GM12878 (cell line): ENCODE results near the gene NBEA. TPM values are rescaled to one million over a fixed set of nuclear protein-coding genes. Genes with fewer than 3 reads are reported as not detected.

Source experiments
- MEF2B ChIP-seq: fragments of 450-650 bp; IDR thresholded peaks from 2 replicates; pipeline ENCODE4 v1.6.1; 2018; ENCODE audit warnings: mild to moderate bottlenecking, moderate library complexity; ENCODE audit not compliant: partially characterized antibody, poor library complexity, severe bottlenecking
- PBX3 ChIP-seq: IDR thresholded peaks from 2 replicates; pipeline ENCODE4 v1.6.1; 2011; ENCODE audit warnings: mild to moderate bottlenecking, low read depth, low read length, moderate library complexity; ENCODE audit not compliant: insufficient replicate concordance
- STAT3 ChIP-seq: IDR thresholded peaks from 2 replicates; pipeline ENCODE4 v1.6.1; 2011; ENCODE audit warnings: low read depth, low read length, improper control_type of control experiment
- TCF12 ChIP-seq: IDR thresholded peaks from 2 replicates; pipeline ENCODE4 v1.6.1; 2011; ENCODE audit warnings: low read depth, mild to moderate bottlenecking, low read length
- USF1 ChIP-seq: IDR thresholded peaks from 2 replicates; pipeline ENCODE4 v1.6.1; 2011; ENCODE audit warnings: borderline replicate concordance, low read depth, mild to moderate bottlenecking, moderate library complexity, mixed read lengths, low read length; ENCODE audit not compliant: insufficient read depth; ENCODE audit errors: extremely low read length
- ZBTB11 ChIP-seq: fragments of 450-650 bp; formaldehyde crosslinking; IDR thresholded peaks from 2 replicates; pipeline ENCODE4 v1.5.0; 2022; ENCODE audit warnings: mild to moderate bottlenecking, missing genetic modification characterization
- polyA plus RNA-seq, 11 experiments: library from polyadenylated mRNA; depleted of rRNA in 4 of 11; unstranded in 6 of 11; stranded (reverse) in 5 of 11; fragments of >200 nt; fragmentation: Nextera tagmentation in 4 of 11; fragmentation: Illumina TruSeq in 1 of 11; extraction: Ambion mirVana in 4 of 11; extraction: Trizol in 1 of 11; gene quantifications; 1 replicate in 1 of 11; 2 replicates in 10 of 11; pipeline versions ENCODE4 v1.2.1 to v1.2.3, GENCODE V29; 2011 to 2016; ENCODE audit warnings: inconsistent platforms in 2 of 11, missing spikeins in 2 of 11, low read depth in 1 of 11
- total RNA-seq, 4 experiments: library from RNA; depleted of rRNA in 3 of 4; stranded (reverse); fragments of >200 nt in 3 of 4; fragmentation: Illumina TruSeq in 1 of 4; extraction: Trizol in 1 of 4; gene quantifications; 2 replicates each; pipeline versions ENCODE4 v1.2.1 to v1.2.3, GENCODE V29; 2013 to 2021

NBEA gene
- total and polyA plus RNA-seq, 10 of the 15 experiments (the other 5 are each of a cell fraction or from before 2014, with no cell fraction given) = 0.23 to 3.6 (median 0.55) TPM

- TF ChIP-seq USF1 = no peak
- no peak for TF ChIP-seq STAT3
- no peak for TF ChIP-seq TCF12
- TF ChIP-seq ZBTB11 (CRISPR knock-in tag) = no peak
- no peak for TF ChIP-seq MEF2B
- TF ChIP-seq PBX3 = no peak
Measured at GRCh38 chr13:35643625-35644024, 701.6 kb downstream of the NBEA start (continued).
